Activated B cell treated with CpG ODN at 0.5 μM for 24 hours (primary cell): ENCODE measurements around the gene FLNA. TPM values are rescaled to one million over a fixed set of nuclear protein-coding genes. Genes with fewer than 3 reads are reported as not detected.

ENCODE experiments used
- ATAC-seq: fragments of 200-7000 bp; cut with Tn5 transposase; one replicate; pipeline ENCODE4 v1.10.0; 2021; ENCODE audit warnings: low read depth, mild to moderate bottlenecking, moderate library complexity
- CTCF ChIA-PET: fragments of 350-600 bp; sonication (Branson Sonifier 250); formaldehyde crosslinking; loops from one replicate; lab custom pipeline; 2021; ENCODE audit warnings: antibody characterized with exemption; lab: Charles Lee
- POLR2A ChIA-PET: fragments of 350-600 bp; sonication (Branson Sonifier 250); formaldehyde crosslinking; loops from one replicate; lab custom pipeline; 2021; ENCODE audit warnings: antibody characterized with exemption; lab: Charles Lee
- DNase-seq: peaks from one replicate; pipeline ENCODE4 v3.0.0; 2022
- H3K27ac Mint-ChIP-seq: one replicate; pipeline ENCODE4 v1.8.0; 2020; ENCODE audit warnings: mixed read lengths
- H3K27me3 Mint-ChIP-seq: one replicate; pipeline ENCODE4 v1.8.0; 2021; ENCODE audit warnings: mixed read lengths
- H3K36me3 Mint-ChIP-seq: one replicate; pipeline ENCODE4 v1.8.0; 2021; ENCODE audit warnings: low read depth, mixed read lengths
- H3K4me1 Mint-ChIP-seq: one replicate; pipeline ENCODE4 v1.8.0; 2021; ENCODE audit warnings: mixed read lengths
- H3K4me3 Mint-ChIP-seq: one replicate; pipeline ENCODE4 v1.8.0; 2020; ENCODE audit warnings: mild to moderate bottlenecking, mixed read lengths
- H3K9me3 Mint-ChIP-seq: one replicate; pipeline ENCODE4 v1.8.0; 2020; ENCODE audit warnings: mixed read lengths
- CTCF ChIP-seq: fragments of 200-600 bp; IDR thresholded peaks from one replicate; pipeline ENCODE4 v1.8.0; 2022; ENCODE audit warnings: antibody characterized with exemption, mild to moderate bottlenecking
- intact Hi-C: fragments of 100-400 bp; cut with micrococcal nuclease; formaldehyde crosslinking; loops from one replicate; pipeline ENCODE4 v1.15.1; 2024
- total RNA-seq: library from RNA; stranded (reverse); gene quantifications from 2 replicates; pipeline ENCODE4 v1.2.3, GENCODE V29; 2022

FLNA gene
- total RNA-seq, 1 donor from 2014 or later = 679 TPM

GRCh38 chrX:154350429-154351182 lies 23.8 kb downstream of the FLNA start:
- Mint-ChIP-seq H3K9me3 (no peaks in the 10 kb centered on the region), H3K27ac (peak overlapping the region; percentile 56), H3K4me1 (peaks cover 43% of the 10 kb centered on the region), H3K36me3 (peaks cover 46% of the 10 kb centered on the region), H3K27me3 (no peaks in the 10 kb centered on the region), H3K4me3 (no peak overlapping the region)
- DNase-seq = no peak
- TF ChIP-seq CTCF = no peak
- intact Hi-C loops = no loop called here
- ATAC-seq = no peak
- ChIA-PET CTCF (interaction anchor here (0.9 kb wide), 1 partner anchor 22 kb away, joined by 3 read pairs; no protein-coding TSS in a partner anchor), POLR2A (interaction anchor here (6.3 kb wide), 1 partner anchor 18 kb away, joined by 56 read pairs; no protein-coding TSS in a partner anchor)

GRCh38 chrX:154349979-154350378 lies 24.5 kb downstream of the FLNA start:
- H3K27ac Mint-ChIP-seq = no peak overlapping the region
- peaks cover 43% of the 10 kb centered on the region for H3K4me1 Mint-ChIP-seq
- no peak for ATAC-seq
- ChIA-PET POLR2A (interaction anchor here (6.3 kb wide), 1 partner anchor 19 kb away, joined by 56 read pairs; no protein-coding TSS in a partner anchor), CTCF (interaction anchor here (0.9 kb wide), 1 partner anchor 23 kb away, joined by 3 read pairs; no protein-coding TSS in a partner anchor)
- intact Hi-C loops = no loop called here
- DNase-seq = no peak
- H3K36me3 Mint-ChIP-seq = peaks cover 46% of the 10 kb centered on the region
- H3K9me3 Mint-ChIP-seq = no peaks in the 10 kb centered on the region
- no peaks in the 10 kb centered on the region for H3K27me3 Mint-ChIP-seq
- no peak overlapping the region for H3K4me3 Mint-ChIP-seq
- TF ChIP-seq CTCF = no peak

GRCh38 chrX:154349359-154349935 lies 25.0 kb downstream of the FLNA start:
- Mint-ChIP-seq H3K27ac (no peak overlapping the region), H3K36me3 (peaks cover 43% of the 10 kb centered on the region), H3K9me3 (no peaks in the 10 kb centered on the region), H3K4me1 (peaks cover 43% of the 10 kb centered on the region), H3K27me3 (no peaks in the 10 kb centered on the region), H3K4me3 (no peak overlapping the region)
- ChIA-PET POLR2A (interaction anchor here (6.3 kb wide), 1 partner anchor 20 kb away, joined by 56 read pairs; no protein-coding TSS in a partner anchor), CTCF (interaction anchor here (0.9 kb wide), 1 partner anchor 24 kb away, joined by 3 read pairs; no protein-coding TSS in a partner anchor)
- intact Hi-C loops = no loop called here
- ATAC-seq (no peak), DNase-seq (no peak)
- TF ChIP-seq CTCF = no peak

GRCh38 chrX:154348646-154349358 lies 25.6 kb downstream of the FLNA start:
- peaks cover 40% of the 10 kb centered on the region for H3K36me3 Mint-ChIP-seq
- POLR2A ChIA-PET = interaction anchor here (6.3 kb wide), 1 partner anchor 20 kb away, joined by 56 read pairs; no protein-coding TSS in a partner anchor
- H3K4me1 Mint-ChIP-seq = peaks cover 43% of the 10 kb centered on the region
- no peak overlapping the region for H3K27ac Mint-ChIP-seq
- no peak overlapping the region for H3K4me3 Mint-ChIP-seq
- intact Hi-C loops = no loop called here
- TF ChIP-seq CTCF = no peak
- ATAC-seq = no peak
- H3K27me3 Mint-ChIP-seq = no peaks in the 10 kb centered on the region
- H3K9me3 Mint-ChIP-seq = no peaks in the 10 kb centered on the region
- CTCF ChIA-PET = no interaction called here
- no peak for DNase-seq
